ENCODE data around the gene EIF2A. TPM values are rescaled to one million over a fixed set of nuclear protein-coding genes. Genes with fewer than 3 reads are reported as not detected.

The EIF2A gene
- total and polyA plus RNA-seq, 9 donors = 88.8 to 206 (median 112) TPM

DNA sequence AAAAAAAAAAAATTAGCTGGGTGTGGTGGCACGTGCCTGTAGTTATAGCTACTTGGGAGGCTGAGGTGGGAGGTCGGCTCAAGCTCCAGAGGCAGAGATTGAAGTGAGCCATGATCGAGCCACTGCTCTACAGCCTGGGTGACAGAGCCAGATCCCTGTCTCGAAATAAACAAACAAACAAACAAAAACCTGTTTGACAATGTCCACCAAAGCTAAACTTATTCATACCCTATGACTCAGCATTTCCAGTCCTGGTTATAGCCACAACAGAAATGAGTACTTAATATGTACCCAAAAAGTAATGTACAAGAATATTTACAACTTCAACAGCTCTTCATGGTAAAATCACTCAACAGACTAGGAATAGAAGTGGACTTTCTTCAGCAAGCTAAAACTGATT lies 31.4 kb upstream of the EIF2A start:
- no peaks in the 10 kb centered on the region for H3K36me3 ChIP-seq
- no peaks in the 10 kb centered on the region for H3K9me3 ChIP-seq
- intact Hi-C loops (cut with DNase I) = no loop called here
- no peaks in the 10 kb centered on the region for H3K4me1 ChIP-seq (ENCODE audit: insufficient read depth)
- H3K4me3 ChIP-seq = no peak overlapping the region
- TF ChIP-seq EP300 (IDR thresholded peaks at IDR 0.05) (no peak), POLR2A (IDR thresholded peaks at IDR 0.05) (no peak)
- TF ChIP-seq, protein P1, sequence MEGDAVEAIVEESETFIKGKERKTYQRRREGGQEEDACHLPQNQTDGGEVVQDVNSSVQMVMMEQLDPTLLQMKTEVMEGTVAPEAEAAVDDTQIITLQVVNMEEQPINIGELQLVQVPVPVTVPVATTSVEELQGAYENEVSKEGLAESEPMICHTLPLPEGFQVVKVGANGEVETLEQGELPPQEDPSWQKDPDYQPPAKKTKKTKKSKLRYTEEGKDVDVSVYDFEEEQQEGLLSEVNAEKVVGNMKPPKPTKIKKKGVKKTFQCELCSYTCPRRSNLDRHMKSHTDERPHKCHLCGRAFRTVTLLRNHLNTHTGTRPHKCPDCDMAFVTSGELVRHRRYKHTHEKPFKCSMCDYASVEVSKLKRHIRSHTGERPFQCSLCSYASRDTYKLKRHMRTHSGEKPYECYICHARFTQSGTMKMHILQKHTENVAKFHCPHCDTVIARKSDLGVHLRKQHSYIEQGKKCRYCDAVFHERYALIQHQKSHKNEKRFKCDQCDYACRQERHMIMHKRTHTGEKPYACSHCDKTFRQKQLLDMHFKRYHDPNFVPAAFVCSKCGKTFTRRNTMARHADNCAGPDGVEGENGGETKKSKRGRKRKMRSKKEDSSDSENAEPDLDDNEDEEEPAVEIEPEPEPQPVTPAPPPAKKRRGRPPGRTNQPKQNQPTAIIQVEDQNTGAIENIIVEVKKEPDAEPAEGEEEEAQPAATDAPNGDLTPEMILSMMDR (IDR thresholded peaks at IDR 0.05) = no peak
- WGBS, 3 donors = 94 to 95% (median 94%) methylated on average over 4 of the region's 4 CpGs
- no peak for DNase-seq
- H3K27ac ChIP-seq = no peak overlapping the region
- H3K27me3 ChIP-seq = no peaks in the 10 kb centered on the region

DNA sequence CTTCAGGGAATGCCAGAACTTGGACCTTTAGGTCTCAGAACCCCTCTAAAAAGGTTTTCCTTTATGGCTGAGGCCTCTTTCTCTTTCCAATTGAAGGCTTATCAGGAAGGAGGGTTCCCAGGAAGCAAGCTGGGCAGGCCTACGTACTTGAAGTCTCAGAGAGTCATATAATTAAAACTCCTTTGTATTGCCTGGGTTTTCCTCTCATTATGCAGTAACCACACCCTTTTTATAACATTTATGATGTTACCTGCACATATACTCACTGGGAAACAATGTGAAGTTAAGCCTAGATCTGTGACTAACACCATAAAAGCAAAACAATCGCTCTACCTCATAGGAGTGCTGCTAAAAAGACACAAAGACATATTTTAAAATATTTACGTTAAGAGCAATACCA lies 27.6 kb upstream of the EIF2A start:
- no peak for DNase-seq
- Histone ChIP-seq H3K9me3 (no peaks in the 10 kb centered on the region), H3K4me3 (no peak overlapping the region), H3K27ac (no peak overlapping the region), H3K36me3 (no peaks in the 10 kb centered on the region), H3K4me1 (ENCODE audit: insufficient read depth) (no peaks in the 10 kb centered on the region), H3K27me3 (no peaks in the 10 kb centered on the region)
- intact Hi-C loops (cut with DNase I) = no loop called here
- 90 to 94% (median 94%) methylated on average over 3 of the region's 3 CpGs for WGBS, 3 donors
- no peak for TF ChIP-seq POLR2A (IDR thresholded peaks at IDR 0.05)
- TF ChIP-seq EP300 (IDR thresholded peaks at IDR 0.05) = no peak
- TF ChIP-seq, protein P1 (IDR thresholded peaks at IDR 0.05) = no peak

DNA sequence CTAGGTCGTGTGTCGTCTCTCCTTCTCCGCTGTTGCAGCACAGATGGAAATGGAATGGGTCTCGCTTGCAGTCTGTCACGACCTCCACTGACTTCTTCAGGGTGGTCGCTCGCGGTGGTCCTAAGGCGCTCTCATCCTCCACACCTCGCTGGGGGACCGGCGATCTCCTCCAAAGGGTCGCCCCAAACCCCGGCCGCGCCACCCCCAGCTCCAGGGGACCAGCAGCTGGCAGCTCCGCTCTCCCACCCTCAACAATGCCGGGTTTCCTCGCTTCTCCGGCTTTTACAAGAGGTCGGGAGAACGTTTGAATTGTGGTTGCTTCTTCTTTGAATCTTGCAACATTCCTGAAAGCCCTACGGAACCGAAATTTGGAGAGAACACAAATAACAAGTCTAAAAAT lies 26.2 kb upstream of the EIF2A start:
- no peak for TF ChIP-seq EP300 (IDR thresholded peaks at IDR 0.05)
- no peak for TF ChIP-seq POLR2A (IDR thresholded peaks at IDR 0.05)
- Histone ChIP-seq H3K9me3 (no peaks in the 10 kb centered on the region), H3K27me3 (no peaks in the 10 kb centered on the region), H3K27ac (no peak overlapping the region), H3K4me3 (no peak overlapping the region), H3K36me3 (no peaks in the 10 kb centered on the region), H3K4me1 (ENCODE audit: insufficient read depth) (no peaks in the 10 kb centered on the region)
- WGBS, 3 donors = 63 to 83% (median 79%) methylated on average over 24 of the region's 24 CpGs
- no peak for DNase-seq
- intact Hi-C loops (cut with DNase I) = no loop called here

DNA sequence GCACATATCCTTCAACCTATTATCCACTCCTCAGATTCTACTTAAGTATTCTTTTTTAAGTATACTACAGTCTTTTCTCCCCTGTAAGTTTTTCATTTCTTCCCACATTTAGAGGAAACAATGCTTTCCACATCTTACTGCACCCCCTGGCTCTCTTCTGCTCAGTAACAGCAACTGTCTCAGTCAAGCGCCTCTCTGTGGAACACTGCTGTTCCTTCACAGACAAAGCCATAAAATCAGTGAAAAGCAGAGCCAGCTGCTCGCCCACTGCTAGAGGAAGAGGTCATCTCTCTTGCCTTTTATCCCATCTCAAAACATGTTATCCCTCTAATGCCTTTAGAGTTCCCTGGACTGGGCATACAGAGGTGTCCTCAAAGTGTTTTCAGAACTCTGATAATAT lies 25.1 kb upstream of the EIF2A start:
- Histone ChIP-seq H3K9me3 (no peaks in the 10 kb centered on the region), H3K27ac (no peak overlapping the region), H3K36me3 (no peaks in the 10 kb centered on the region), H3K4me1 (ENCODE audit: insufficient read depth) (no peaks in the 10 kb centered on the region), H3K4me3 (no peak overlapping the region), H3K27me3 (no peaks in the 10 kb centered on the region)
- no peak for DNase-seq
- intact Hi-C loops (cut with DNase I) = no loop called here
- WGBS, 3 donors = 45 to 55% (median 49%) methylated on average over 2 of the region's 2 CpGs
- no peak for TF ChIP-seq EP300 (IDR thresholded peaks at IDR 0.05)

DNA sequence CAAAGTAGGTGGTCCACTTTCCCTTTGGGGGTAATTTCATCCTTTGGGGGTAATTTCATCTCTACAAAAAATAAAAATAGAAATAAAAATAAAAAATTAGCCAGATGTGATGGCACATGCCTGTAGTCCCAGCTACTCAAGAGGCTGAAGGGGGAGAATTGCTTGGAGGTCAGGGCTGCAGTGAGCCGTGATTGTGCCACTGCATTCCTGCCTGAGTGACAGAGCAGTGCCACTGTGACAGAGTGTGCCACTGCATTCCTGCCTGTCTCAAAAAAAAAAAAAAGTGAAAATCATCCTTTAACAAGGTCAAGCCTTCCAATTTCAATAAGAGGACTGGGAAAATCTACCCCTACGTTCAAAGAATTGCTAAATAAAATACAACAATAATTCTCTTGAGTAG lies 23.0 kb upstream of the EIF2A start:
- Histone ChIP-seq H3K36me3 (no peaks in the 10 kb centered on the region), H3K27ac (no peak overlapping the region), H3K4me1 (ENCODE audit: insufficient read depth) (peaks cover 1% of the 10 kb centered on the region), H3K9me3 (no peaks in the 10 kb centered on the region), H3K27me3 (no peaks in the 10 kb centered on the region), H3K4me3 (no peak overlapping the region)
- intact Hi-C loops (cut with DNase I) = no loop called here
- 76 to 87% (median 79%) methylated on average over 2 of the region's 2 CpGs for WGBS, 3 donors
- TF ChIP-seq EP300 (IDR thresholded peaks at IDR 0.05) = no peak
- TF ChIP-seq, protein P1 (IDR thresholded peaks at IDR 0.05) = no peak
- no peak for TF ChIP-seq POLR2A (IDR thresholded peaks at IDR 0.05)
- no peak for DNase-seq

Data from ovary (tissue), 9 donors.